ENCODE measurements around the gene OR10T2.
"Not testable (repeated sequence)": the region's sequence is repeated elsewhere in the genome, so short reads cannot be mapped to it uniquely, and the experiment has no call there.

Gene OR10T2

GRCh38 chr1:158398818-158399514, at the start of gene OR10T2:
Gene OR10T2 (minus strand): TSS chr1:158399466. CDS start chr1:158399466, 0 bp downstream.
- DNase-seq: no peak

- DNase-seq: no peak
These were observed 46.1 kb upstream of the OR10T2 start for GRCh38 chr1:158445376-158445775.

GRCh38 chr1:158434741-158435140, 35.5 kb upstream of the OR10T2 start:
- DNase-seq: no peak

GRCh38 chr1:158430163-158430562, 30.9 kb upstream of the OR10T2 start:
- DNase-seq: not testable (repeated sequence)

- no peak for DNase-seq
These were observed 26.9 kb upstream of the OR10T2 start, which contains the start of gene OR10K2 for GRCh38 chr1:158426137-158426536. Gene OR10K2 (minus strand): TSS chr1:158426237. CDS start chr1:158420866, 5,371 bp downstream.

- no peak for DNase-seq
These were observed 25.8 kb upstream of the OR10T2 start for GRCh38 chr1:158425027-158425426.

- DNase-seq: no peak
These were observed 22.9 kb upstream of the OR10T2 start for GRCh38 chr1:158422212-158422611.

- DNase-seq: no peak
These were observed 18.3 kb upstream of the OR10T2 start for GRCh38 chr1:158417586-158417985.

- DNase-seq: no peak
These were observed 15.5 kb upstream of the OR10T2 start for GRCh38 chr1:158414651-158415345.

- DNase-seq: no peak
These were observed 7.8 kb upstream of the OR10T2 start for GRCh38 chr1:158407092-158407491.

- DNase-seq: no peak
These were observed 1.6 kb upstream of the OR10T2 start for GRCh38 chr1:158400871-158401270.

GRCh38 chr1:158396646-158397045, 2.6 kb downstream of the OR10T2 start:
- DNase-seq: no peak

GRCh38 chr1:158393476-158393875, 5.8 kb downstream of the OR10T2 start:
- no peak for DNase-seq

- no peak for DNase-seq
These were observed 8.2 kb downstream of the OR10T2 start for GRCh38 chr1:158391099-158391498.

GRCh38 chr1:158390331-158390730, 8.9 kb downstream of the OR10T2 start:
- DNase-seq: no peak

- DNase-seq: no peak
These were observed 24.4 kb downstream of the OR10T2 start for GRCh38 chr1:158374860-158375259.

- DNase-seq: not testable (repeated sequence)
These were observed 25.2 kb downstream of the OR10T2 start for GRCh38 chr1:158374101-158374500.

- no peak for DNase-seq
These were observed 27.9 kb downstream of the OR10T2 start for GRCh38 chr1:158371188-158371953.

GRCh38 chr1:158366783-158367182, 32.5 kb downstream of the OR10T2 start:
- DNase-seq: no peak

GRCh38 chr1:158362941-158363340, 36.3 kb downstream of the OR10T2 start:
- no peak for DNase-seq

- DNase-seq: no peak
These were observed 36.8 kb downstream of the OR10T2 start for GRCh38 chr1:158362482-158362881.

- DNase-seq: no peak
These were observed 41.8 kb downstream of the OR10T2 start for GRCh38 chr1:158357441-158357840.

GRCh38 chr1:158356616-158357015, 42.6 kb downstream of the OR10T2 start:
- no peak for DNase-seq
